Vagina (tissue), 2 donors: ENCODE measurements around the gene PLAGL2.
"Not testable (repeated sequence)": the region's sequence is repeated elsewhere in the genome, so short reads cannot be mapped to it uniquely, and the experiment has no call there.

Experiments used
- POLR2A ChIP-seq, 2 donors: fragments of 450-650 bp; IDR thresholded peaks; one replicate each; pipeline ENCODE4 v1.6.1; 2017; ENCODE audit warnings: antibody characterized with exemption in 2 of 2, mild to moderate bottlenecking in 2 of 2, moderate library complexity in 2 of 2
- TF ChIP-seq, protein P1 (sequence below), 3 experiments: fragments of 450-650 bp in 2 of 3; fragments of 200-600 bp in 1 of 3; sonication (generic) in 1 of 3; IDR thresholded peaks; one replicate each; pipeline ENCODE4 v1.5.1; 2017 to 2019; ENCODE audit warnings: antibody characterized with exemption in 3 of 3, mild to moderate bottlenecking in 2 of 3, moderate library complexity in 2 of 3

- not testable (repeated sequence) for TF ChIP-seq POLR2A (IDR thresholded peaks at IDR 0.05)
- TF ChIP-seq, protein P1, sequence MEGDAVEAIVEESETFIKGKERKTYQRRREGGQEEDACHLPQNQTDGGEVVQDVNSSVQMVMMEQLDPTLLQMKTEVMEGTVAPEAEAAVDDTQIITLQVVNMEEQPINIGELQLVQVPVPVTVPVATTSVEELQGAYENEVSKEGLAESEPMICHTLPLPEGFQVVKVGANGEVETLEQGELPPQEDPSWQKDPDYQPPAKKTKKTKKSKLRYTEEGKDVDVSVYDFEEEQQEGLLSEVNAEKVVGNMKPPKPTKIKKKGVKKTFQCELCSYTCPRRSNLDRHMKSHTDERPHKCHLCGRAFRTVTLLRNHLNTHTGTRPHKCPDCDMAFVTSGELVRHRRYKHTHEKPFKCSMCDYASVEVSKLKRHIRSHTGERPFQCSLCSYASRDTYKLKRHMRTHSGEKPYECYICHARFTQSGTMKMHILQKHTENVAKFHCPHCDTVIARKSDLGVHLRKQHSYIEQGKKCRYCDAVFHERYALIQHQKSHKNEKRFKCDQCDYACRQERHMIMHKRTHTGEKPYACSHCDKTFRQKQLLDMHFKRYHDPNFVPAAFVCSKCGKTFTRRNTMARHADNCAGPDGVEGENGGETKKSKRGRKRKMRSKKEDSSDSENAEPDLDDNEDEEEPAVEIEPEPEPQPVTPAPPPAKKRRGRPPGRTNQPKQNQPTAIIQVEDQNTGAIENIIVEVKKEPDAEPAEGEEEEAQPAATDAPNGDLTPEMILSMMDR (IDR thresholded peaks at IDR 0.05), result not testable (repeated sequence)
These were observed 10.4 kb downstream of the PLAGL2 start for GRCh38 chr20:32197136-32197535.
